DMS79 treated with DMSO at 0.1 percent for 48 hours (cell line): Measurements from ENCODE around the gene TTLL11.

ENCODE experiments used
- DNase-seq: peaks from one replicate; lab custom pipeline; 2025; lab: John Stamatoyannopoulos, UW

TTLL11 gene

GRCh38 chr9:121939643-121940042 is 153.5 kb downstream of the TTLL11 start:
- peak; percentile 7 for DNase-seq

DNA sequence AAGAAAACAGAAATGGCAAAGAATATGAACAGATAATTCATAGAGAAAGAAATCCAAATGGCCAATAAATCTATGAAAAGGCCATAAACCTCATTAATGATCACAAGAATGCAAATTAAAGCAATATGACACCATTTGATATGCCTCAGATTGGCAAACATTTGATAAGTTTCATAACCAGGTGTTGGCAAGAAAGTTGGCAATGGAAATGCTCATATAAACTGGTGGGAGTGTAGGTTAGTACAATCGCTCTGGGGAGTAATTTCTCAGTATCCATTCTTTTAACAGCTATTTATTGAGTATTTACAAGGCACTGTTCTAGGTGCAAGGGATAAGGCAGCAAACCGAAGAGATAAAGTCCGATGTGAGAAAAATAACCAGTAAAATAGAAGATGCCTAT is 154.5 kb downstream of the TTLL11 start:
- no peak for DNase-seq

DNA sequence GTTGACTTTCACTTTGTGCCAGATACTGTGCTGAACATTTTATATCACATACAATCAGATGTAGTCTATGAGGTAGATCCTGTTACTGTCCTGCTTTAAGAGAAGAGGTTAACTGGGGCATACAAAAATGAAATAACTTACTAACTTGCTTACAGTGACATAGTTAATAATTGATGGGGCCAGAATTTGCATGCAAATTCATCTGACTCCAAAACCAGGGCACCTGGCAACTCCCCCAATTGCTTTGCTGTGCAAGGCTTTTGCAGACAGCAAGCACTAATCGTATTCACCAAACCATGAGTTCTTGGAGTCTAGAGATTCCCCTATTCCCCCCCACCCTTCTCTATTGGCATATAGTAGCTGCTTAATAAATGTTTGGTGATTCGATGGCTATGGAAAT is 155.9 kb downstream of the TTLL11 start:
- DNase-seq: no peak

- peak; percentile 68 for DNase-seq
Observed at GRCh38 chr9:121935739-121936138, 157.4 kb downstream of the TTLL11 start.

DNA sequence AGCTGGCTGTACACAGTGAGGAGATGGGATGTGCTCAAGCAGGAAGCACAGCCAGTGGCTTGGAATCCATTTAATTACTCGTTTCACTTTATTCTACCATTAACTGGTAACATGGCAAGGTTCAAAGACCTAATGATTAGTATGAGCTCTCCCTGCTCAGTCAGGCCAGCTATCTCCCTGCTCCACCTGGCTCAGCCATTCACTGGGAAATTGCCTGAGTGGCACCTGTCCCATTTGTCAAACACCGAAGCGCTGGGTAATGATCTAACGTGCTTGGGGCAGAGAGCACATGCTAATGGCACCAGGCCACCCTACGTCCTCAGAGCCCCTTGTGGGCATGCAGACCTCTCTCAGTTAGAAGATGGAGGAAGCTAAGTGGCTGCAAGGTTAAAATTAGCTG is 162.2 kb downstream of the TTLL11 start:
- DNase-seq: no peak

GRCh38 chr9:121929893-121930875 is 162.9 kb downstream of the TTLL11 start:
- no peak for DNase-seq

DNA sequence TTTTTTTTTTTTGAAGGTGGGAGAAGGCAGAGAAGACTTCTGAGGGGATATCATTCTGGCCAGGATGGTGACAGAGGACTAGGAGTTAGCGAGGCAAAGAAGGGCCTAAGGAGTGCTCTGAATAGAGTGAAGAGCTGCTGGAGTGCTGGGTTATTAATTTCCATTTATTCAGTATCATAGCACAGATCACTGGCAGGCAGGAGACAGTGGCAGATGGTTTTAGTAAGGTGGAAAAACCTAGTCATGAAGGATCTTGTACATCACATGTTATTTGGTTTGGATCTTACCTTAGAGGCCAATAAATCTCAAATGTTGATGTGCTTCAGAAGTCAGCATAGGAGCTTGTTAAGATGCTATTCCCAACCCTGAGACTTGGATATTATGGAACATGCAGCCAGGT is 165.5 kb downstream of the TTLL11 start:
- peak; percentile 78 for DNase-seq

GRCh38 chr9:121927081-121927480 is 166.0 kb downstream of the TTLL11 start:
- DNase-seq: peak; percentile 42

DNA sequence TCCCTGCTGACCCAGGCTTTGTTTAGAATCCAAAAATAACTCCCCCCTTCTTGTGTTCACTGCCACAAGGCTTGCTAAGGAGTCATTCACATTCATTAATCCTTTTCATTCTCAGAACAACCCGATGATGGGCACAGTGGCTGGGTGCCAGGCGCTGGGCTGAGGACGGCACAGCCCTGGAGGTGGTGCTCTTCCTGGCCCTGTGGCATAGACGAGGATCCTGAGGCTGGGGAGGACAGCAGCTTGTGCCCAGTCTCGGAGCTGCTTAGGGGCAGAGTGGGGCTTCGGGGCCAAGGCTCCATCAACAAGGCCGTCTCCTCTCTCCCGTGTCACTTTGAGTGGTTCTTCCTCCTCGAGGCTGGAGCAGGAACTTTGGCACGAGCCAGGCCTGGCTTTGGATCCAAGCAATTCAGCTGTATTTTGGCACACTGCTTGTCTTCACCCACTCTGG is 166.7 kb downstream of the TTLL11 start:
- DNase-seq: peak; percentile 84

DNA sequence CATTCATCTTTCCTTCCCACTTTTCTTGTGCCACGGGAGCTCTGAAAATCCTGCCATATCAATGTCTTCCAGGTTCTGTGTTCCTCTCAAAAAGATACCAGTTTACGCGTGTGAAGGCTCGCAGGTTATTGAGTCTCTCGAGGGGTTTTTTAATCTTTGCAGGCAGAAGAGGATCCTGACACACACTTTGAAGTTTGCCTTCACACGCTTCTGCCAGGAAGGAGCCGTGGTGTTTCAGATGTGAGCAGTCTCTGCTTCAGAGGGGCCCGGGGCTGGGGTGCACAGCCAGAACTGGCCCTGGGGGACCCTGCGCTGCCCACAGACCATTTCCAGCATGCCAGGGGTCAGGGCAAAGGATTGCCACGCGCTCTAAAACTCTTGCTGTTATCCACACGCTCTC is 167.2 kb downstream of the TTLL11 start:
- DNase-seq: peak; percentile 17

DNA sequence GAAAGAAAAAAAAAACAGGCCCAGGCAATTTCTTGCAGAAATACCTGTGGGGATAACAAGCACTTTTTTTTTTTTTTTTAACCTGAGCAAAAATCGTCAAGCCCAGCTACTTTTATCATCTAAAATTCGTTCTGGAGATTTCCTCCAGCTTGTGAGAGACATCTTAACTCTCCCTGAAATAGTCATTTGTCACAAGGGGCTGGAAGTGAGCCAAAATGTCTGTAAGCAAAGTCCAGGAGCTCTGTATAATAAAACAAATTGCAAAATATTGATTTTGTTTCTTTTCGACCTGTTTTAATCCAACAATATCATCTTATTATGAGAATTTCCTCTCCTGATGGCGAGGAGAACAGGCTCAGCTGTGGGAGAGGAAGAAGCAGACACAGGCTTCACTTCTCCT is 168.4 kb downstream of the TTLL11 start:
- peak; percentile 58 for DNase-seq

DNA sequence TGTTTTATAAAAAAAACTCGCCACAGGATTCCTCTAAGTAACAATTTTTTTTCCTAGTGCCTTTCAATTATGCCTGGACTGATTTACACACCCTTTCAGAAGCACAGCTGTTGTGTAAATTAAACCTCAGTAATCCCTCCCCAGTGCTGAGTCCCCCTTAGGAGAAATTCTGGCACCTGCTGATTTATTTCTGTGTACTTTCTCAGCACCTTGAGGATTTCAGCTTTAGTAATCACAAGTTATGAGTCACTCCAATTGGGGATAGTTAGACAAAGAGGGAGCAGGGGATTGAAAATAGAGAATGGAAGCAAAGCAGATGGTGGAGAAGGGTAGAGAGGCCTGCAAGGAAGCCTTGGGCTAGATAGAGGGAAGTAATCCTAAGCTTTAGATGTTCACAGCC is 171.7 kb downstream of the TTLL11 start:
- DNase-seq: peak; percentile 48

DNA sequence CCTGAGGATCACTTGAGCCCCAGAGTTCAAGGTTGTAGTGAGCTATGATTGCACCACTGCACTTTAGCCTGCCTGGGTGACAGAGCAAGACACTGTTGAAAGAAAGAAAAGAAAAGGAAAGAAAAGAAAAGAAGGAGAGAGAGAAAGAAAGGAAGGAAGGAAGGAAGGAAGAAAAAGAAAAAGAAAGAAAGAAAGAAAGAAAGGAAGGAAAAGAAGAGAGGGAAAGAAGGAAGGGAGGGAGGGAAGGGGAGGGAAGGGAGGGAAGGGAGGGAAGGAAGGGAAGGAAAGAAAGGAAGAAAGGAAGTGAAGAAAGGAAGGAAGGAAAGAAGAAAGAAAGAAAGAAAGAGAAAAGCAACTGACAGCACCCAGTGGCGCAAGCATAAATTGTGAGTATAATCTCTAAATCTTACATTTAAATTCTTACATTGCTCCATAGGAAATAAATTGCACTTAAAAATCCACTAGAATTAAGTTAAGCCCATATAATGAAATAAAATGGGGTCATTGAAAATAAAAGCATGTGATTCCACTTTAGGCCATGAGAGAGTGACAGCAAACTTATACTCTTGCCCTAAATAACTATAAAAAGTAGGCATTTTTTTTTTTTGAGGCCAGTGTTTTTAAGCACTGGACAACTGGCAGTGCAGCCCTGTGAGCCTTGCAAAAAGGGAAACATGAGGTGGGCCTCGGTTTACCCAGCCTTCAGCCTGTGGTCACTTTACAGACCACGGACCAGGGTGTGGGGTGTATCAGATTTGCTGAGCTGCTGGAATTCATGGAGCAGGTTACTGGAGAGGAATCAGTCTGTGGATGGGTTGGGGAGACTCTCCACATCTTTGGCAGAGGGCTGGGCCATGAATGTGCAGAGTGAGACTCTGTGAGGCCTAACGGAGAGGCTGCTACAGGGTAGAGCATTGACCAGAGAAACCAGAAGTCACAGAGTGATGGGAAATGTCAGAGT is 175.5 kb downstream of the TTLL11 start:
- no peak for DNase-seq

GRCh38 chr9:121915304-121915625 is 177.8 kb downstream of the TTLL11 start:
- DNase-seq: no peak

GRCh38 chr9:121914604-121915303 is 178.4 kb downstream of the TTLL11 start:
- DNase-seq: no peak

- DNase-seq: no peak
Observed at GRCh38 chr9:121914017-121914595, 179.0 kb downstream of the TTLL11 start.

DNA sequence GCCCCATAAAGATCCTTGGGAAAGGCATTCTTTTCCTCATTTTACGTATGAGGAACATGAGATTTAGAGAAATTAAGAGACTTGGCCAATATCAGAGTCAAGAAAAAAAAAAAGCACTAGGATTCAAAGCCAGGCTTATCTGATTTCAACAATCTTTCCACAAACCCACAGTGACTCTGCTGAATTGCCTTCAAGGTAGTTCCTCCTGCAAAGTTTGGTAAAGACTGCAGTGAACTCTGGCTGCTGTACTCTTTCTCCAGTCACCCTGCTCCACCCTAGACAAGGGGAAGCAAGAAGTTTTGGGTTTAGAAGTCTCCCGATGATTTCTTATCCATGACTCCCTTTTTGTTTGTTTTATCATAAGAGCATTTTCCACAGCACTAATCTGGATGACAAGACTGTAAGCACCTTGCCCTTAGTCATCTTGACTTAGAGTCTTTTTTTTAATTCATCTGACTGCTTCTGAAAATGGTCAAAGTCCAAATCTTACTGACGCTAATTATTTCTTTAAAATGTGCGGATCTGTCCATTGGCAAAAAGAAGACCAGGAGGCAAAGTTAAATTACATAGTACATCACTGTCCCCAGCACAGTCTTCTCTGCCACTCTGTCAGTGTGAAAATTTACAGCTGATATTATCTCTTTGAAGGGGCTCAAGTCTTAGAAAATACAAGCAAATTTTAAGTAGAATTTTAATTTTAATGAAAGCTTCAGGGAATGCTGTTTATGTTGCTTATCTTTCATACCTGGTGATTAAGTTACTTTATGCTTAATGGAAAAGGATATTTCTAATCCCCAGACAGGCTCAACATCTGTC is 180.1 kb downstream of the TTLL11 start:
- DNase-seq: no peak

- DNase-seq: no peak
Observed at GRCh38 chr9:121910491-121911040, 182.5 kb downstream of the TTLL11 start.

DNA sequence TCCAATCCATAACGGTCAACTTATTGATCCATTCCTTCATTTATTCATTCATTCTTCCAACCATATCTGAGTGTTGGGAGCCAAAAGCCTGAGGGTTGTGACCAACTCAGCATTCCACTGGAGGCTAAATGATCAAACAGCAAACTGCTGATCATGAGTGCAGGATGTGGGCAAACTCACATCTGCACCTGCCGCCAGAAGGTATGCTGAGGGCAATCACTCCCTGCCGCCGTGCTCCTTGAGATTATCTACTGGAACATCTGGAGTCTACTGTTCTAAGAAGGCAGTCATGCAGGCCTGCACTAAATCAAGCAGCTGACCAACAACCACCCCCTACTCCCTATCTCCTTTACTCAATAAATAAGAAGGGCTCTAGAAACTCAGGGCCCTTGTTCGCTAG is 184.0 kb downstream of the TTLL11 start:
- no peak for DNase-seq

DNA sequence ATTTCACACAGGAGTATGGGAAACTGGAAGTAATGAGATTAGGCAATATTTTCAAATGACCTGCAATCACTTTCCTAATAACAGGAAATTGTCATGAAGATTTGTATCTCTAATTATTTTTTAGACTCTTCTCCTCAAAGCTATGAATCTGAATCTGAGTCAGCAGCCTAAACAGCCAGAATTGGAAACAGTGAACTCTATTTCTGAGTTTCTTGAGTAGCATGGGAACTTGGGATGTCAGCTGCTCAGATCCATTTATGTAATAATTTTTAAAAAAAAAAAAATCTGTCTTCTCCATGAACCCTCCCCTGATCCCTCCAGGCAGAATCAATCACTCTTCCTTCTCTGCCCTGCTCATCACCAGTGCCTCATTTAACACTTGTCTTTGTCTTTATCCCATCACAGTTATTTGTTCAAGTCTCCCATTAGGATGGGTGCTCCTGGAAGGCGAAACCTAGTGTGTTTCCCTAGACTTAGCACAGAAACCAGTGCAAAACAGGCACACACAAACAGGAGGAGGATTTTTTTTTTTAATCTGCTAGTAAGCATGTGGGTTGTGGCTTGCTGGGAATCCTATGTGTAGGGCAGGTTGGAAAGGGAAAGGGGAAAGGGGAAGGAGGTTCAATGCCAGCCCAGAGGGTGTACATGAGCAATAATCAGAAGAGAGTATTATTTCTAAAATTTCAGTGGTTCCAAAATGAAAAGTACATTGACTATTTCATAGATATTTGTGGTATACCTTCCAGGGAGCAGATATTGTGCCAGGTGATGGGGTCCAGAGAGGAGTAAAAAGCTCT is 186.8 kb downstream of the TTLL11 start:
- no peak for DNase-seq
